Cardiac muscle cell (in vitro differentiated cells and primary cell): ENCODE results near the gene MTMR3. TPM values are rescaled to one million over a fixed set of nuclear protein-coding genes. Genes with fewer than 3 reads are reported as not detected.

ENCODE experiments used
- DNase-seq, 2 donors: peaks; one replicate each; pipeline versions ENCODE4 v3.0.0 to v3.0.0-alpha.2; 2010 to 2017; ENCODE audit warnings: low read depth in 1 of 2, low spot score in 1 of 2
- H3K27ac ChIP-seq: fragments of 200-600 bp; sonication (generic); 2 replicates; pipeline ENCODE4 v1.5.1; 2016
- H3K27me3 ChIP-seq: fragments of 200-600 bp; sonication (generic); 2 replicates; pipeline ENCODE4 v1.6.0; 2016; ENCODE audit warnings: control low read depth
- H3K36me3 ChIP-seq: fragments of 200-600 bp; sonication (generic); 2 replicates; pipeline ENCODE4 v1.5.1; 2016; ENCODE audit warnings: control low read depth
- H3K4me1 ChIP-seq: fragments of 200-600 bp; sonication (generic); 2 replicates; pipeline ENCODE4 v1.8.1; 2017; ENCODE audit warnings: low read depth, mild to moderate bottlenecking, mixed run types
- H3K4me3 ChIP-seq: fragments of 200-600 bp; sonication (generic); 2 replicates; pipeline ENCODE4 v1.5.1; 2016; ENCODE audit warnings: mild to moderate bottlenecking
- H3K9me3 ChIP-seq: fragments of 200-600 bp; sonication (generic); 2 replicates; pipeline ENCODE4 v1.5.1; 2017; ENCODE audit warnings: low read depth, mild to moderate bottlenecking, control low read depth
- polyA plus RNA-seq: library from polyadenylated mRNA; unstranded; fragments of >200 nt; fragmentation: Nextera tagmentation; extraction: Ambion mirVana; gene quantifications from 2 replicates; pipeline ENCODE4 v1.2.1, GENCODE V29; 2016
- total RNA-seq: library from RNA; depleted of rRNA; stranded (reverse); fragments of >200 nt; gene quantifications from 2 replicates; pipeline ENCODE4 v1.2.3, GENCODE V29; 2016
- TF ChIP-seq, protein P1 (sequence below): IDR thresholded peaks from 2 replicates; pipeline ENCODE4 v1.5.1; 2012; ENCODE audit warnings: low read depth, mild to moderate bottlenecking, low read length

The MTMR3 gene
- total and polyA plus RNA-seq, 2 experiments from 2014 or later, result 10.1 to 22.0 TPM

DNA sequence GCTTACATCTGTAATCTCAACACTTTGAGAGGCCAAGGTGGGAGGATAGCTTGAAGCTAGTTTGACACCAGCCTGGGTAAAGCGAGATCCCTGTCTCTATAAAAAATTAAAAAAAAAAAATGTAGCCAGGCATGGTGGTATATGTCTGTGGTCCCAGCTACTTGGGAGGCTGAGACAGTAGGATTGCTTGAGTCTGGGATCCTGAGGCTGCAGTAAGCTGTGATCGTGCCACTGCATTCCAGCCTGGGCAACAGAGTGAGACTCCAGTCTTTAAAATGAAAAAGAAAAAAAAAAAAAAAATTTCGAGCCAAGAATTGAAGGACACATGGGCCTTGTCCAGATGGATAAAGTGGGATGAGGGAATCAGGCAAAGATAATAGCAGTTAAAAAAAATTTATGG is 62.5 kb downstream of the MTMR3 start:
- no peaks in the 10 kb centered on the region for H3K9me3 ChIP-seq
- H3K27ac ChIP-seq, result no peak overlapping the region
- no peak overlapping the region for H3K4me3 ChIP-seq
- H3K36me3 ChIP-seq, result no peaks in the 10 kb centered on the region
- H3K27me3 ChIP-seq, result no peaks in the 10 kb centered on the region
- DNase-seq, result no peak
- H3K4me1 ChIP-seq, result peaks cover 8% of the 10 kb centered on the region
- TF ChIP-seq, protein P1, sequence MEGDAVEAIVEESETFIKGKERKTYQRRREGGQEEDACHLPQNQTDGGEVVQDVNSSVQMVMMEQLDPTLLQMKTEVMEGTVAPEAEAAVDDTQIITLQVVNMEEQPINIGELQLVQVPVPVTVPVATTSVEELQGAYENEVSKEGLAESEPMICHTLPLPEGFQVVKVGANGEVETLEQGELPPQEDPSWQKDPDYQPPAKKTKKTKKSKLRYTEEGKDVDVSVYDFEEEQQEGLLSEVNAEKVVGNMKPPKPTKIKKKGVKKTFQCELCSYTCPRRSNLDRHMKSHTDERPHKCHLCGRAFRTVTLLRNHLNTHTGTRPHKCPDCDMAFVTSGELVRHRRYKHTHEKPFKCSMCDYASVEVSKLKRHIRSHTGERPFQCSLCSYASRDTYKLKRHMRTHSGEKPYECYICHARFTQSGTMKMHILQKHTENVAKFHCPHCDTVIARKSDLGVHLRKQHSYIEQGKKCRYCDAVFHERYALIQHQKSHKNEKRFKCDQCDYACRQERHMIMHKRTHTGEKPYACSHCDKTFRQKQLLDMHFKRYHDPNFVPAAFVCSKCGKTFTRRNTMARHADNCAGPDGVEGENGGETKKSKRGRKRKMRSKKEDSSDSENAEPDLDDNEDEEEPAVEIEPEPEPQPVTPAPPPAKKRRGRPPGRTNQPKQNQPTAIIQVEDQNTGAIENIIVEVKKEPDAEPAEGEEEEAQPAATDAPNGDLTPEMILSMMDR, result no peak

DNA sequence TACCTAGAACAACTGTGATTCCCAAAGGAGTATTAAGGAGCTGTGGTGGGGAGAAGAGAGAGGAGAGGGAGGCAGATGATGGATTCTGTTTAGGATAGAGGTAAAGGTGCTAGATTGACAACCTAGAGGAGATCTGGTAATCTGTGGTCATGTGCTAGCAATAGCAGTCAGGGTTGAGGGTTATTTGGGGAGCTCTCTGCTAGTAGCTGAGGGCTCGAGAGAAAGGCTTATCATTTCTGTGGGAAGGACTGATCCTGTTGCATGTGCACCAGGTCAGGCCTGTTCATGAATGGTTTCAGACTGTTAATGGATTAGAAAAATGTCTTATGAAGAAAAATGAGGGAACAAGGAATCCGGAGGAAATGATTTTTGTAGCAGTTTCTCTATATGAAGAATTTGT is 63.2 kb downstream of the MTMR3 start:
- no peaks in the 10 kb centered on the region for H3K9me3 ChIP-seq
- no peak overlapping the region for H3K4me3 ChIP-seq
- DNase-seq, result peak in 1 of 2 donors; percentile 34
- TF ChIP-seq, protein P1, result no peak
- no peaks in the 10 kb centered on the region for H3K36me3 ChIP-seq
- H3K4me1 ChIP-seq, result peaks cover 8% of the 10 kb centered on the region
- H3K27me3 ChIP-seq, result no peaks in the 10 kb centered on the region
- H3K27ac ChIP-seq, result peak overlapping the region; percentile 42

DNA sequence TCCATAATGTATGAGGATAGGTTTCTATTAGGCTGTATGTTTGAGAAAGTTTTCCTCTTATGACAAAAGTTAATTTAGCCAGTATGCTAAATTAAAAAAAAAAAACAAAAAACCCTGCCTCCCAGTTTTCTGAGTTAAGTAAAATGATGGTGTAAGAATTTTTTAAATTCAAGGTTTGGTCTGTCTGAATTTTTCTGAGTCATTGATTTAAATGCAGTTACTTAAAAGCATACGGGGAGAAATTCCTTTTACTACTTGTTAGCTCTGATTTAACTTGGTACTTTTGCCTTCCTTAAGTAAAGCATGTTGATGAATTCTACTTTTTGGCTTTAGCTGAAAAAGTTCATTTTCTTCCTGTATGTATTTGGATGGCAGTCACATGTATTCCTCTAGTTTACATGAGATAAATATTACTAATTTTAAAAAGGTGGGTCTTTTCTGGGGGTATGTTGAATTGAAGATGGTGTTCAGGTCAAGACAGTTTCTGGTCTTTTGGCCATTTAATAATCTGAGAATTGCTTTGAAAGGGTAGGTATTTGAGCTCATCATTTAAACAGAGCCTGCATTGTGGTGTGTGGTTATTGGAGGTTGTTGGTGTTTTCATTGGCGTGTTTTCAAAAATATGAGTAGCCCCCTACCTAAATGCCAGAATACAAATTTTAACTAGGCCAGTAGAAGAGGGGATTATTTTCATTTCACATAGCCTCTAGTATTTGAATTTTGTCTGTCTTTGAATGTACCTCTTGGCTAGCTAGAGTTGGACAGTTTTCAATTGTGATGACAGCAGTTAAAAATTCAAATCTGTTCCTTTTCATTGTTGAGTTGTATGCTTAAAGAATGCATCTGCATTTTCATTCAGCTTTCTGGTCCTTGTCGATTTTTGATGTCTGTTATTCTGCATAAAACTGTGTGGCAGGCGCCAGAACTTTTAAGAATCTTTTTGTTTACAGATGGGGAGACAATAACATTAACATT is 64.7 kb downstream of the MTMR3 start:
- TF ChIP-seq, protein P1, result no peak
- DNase-seq, result peak in 1 of 2 donors; percentile 41
- Histone ChIP-seq H3K9me3 (no peaks in the 10 kb centered on the region), H3K27ac (no peak overlapping the region), H3K36me3 (no peaks in the 10 kb centered on the region), H3K4me3 (no peak overlapping the region), H3K4me1 (peaks cover 17% of the 10 kb centered on the region), H3K27me3 (no peaks in the 10 kb centered on the region)

DNA sequence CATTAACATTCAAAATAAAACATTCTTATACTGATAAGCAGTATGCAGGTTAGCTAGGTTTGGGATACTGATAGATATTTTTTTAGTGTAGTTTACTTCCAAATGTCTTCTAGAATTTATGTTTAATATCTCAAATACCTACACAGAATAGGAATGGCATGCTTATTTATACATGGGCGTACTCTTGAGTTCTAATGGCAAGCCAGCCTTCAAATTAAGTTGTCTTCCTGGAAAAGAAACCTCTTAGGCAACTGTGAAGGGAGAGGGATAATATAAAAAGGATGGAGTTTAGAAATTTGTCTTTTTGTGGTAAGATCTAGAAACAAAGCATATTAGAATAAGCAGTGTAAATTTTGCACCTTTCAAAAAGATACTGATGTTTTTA is 65.4 kb downstream of the MTMR3 start:
- Histone ChIP-seq H3K9me3 (no peaks in the 10 kb centered on the region), H3K4me1 (peaks cover 17% of the 10 kb centered on the region), H3K27ac (no peak overlapping the region), H3K27me3 (no peaks in the 10 kb centered on the region), H3K4me3 (no peak overlapping the region), H3K36me3 (no peaks in the 10 kb centered on the region)
- TF ChIP-seq, protein P1, result no peak
- no peak for DNase-seq

GRCh38 chr22:29949872-29950271 is 66.9 kb downstream of the MTMR3 start:
- H3K36me3 ChIP-seq, result no peaks in the 10 kb centered on the region
- no peak overlapping the region for H3K4me3 ChIP-seq
- H3K4me1 ChIP-seq, result peaks cover 17% of the 10 kb centered on the region
- H3K9me3 ChIP-seq, result no peaks in the 10 kb centered on the region
- DNase-seq, result no peak
- H3K27me3 ChIP-seq, result no peaks in the 10 kb centered on the region
- TF ChIP-seq, protein P1, result no peak
- no peak overlapping the region for H3K27ac ChIP-seq
